K562 (cell line): Measurements from ENCODE around the gene HLF. TPM values are rescaled to one million over a fixed set of nuclear protein-coding genes. Genes with fewer than 3 reads are reported as not detected.

Source experiments
- ATAC-seq: fragments of 200-7000 bp; cut with Tn5 transposase; 3 replicates; pipeline ENCODE4 v1.9.1; 2020; ENCODE audit warnings: moderate library complexity
- BruUV-seq: library from RNA; stranded (reverse); fragments of 400-500 nt; replicated peaks from 2 replicates; lab custom pipeline; 2021; lab: Mats Ljungman, UMichigan
- CTCF ChIA-PET: fragments of 300-600 bp; formaldehyde crosslinking; extraction: SDS; loops from one replicate; lab custom pipeline; 2021; ENCODE audit warnings: low intra/inter-chr PET ratio; lab: Yijun Ruan, JAX
- POLR2A ChIA-PET: fragments of 300-600, 350-650 bp; sonication (Branson Sonifier 250); formaldehyde crosslinking; extraction: SDS; loops from one replicate; lab custom pipeline; 2021; ENCODE audit warnings: antibody characterized with exemption, inconsistent platforms; lab: Yijun Ruan, JAX
- DNase-seq, 4 experiments: peaks; one replicate each; pipeline versions ENCODE4 v3.0.0 to v3.0.0-alpha.2; 2011 to 2018; ENCODE audit warnings: low spot score in 3 of 4, mixed read lengths in 3 of 4; ENCODE audit errors: extremely low read depth in 1 of 4
- FAIRE-seq: peaks from 2 replicates; lab custom pipeline; 2011; peaks lifted over from hg19 to GRCh38; lab: Jason Lieb, UNC
- H2AFZ ChIP-seq: 2 replicates; pipeline ENCODE4 v1.6.0; 2011; ENCODE audit warnings: low read depth, low read length, control low read depth, inconsistent platforms
- H3K27ac ChIP-seq: fragments of 200-600 bp; 3 replicates; pipeline ENCODE4 v1.8.0; 2011; ENCODE audit warnings: low read depth, mild to moderate bottlenecking, control low read depth, inconsistent platforms, low read length, moderate library complexity, mixed read lengths; ENCODE audit errors: extremely low read depth
- H3K27me3 ChIP-seq, 2 experiments: fragments of 300-600 bp in 1 of 2; 2 replicates in 1 of 2; 3 replicates in 1 of 2; pipeline versions ENCODE4 v1.6.0 to v1.8.0; 2011; ENCODE audit warnings: inconsistent platforms in 2 of 2, low read length in 2 of 2, mild to moderate bottlenecking in 1 of 2, mixed read lengths in 1 of 2, moderate library complexity in 1 of 2; ENCODE audit not compliant: control insufficient read depth in 2 of 2, insufficient read depth in 2 of 2
- H3K36me3 ChIP-seq: fragments of 300-600 bp; 3 replicates; pipeline ENCODE4 v1.8.0; 2011; ENCODE audit warnings: mild to moderate bottlenecking, low read length, inconsistent platforms; ENCODE audit not compliant: control insufficient read depth, insufficient read depth
- H3K4me1 ChIP-seq, 2 experiments: fragments of 200-600 bp in 1 of 2; replicated peaks in 1 of 2; 2 replicates in 1 of 2; 3 replicates in 1 of 2; pipeline versions ENCODE4 v1.5.1 to v1.8.0; 2011; ENCODE audit warnings: inconsistent platforms in 2 of 2, low read length in 2 of 2, mild to moderate bottlenecking in 1 of 2, mixed read lengths in 1 of 2, moderate library complexity in 1 of 2; ENCODE audit not compliant: control insufficient read depth in 2 of 2, insufficient read depth in 2 of 2
- H3K4me2 ChIP-seq: 2 replicates; pipeline ENCODE4 v1.6.1; 2011; ENCODE audit warnings: low read length, control low read depth, inconsistent platforms, mixed read lengths; ENCODE audit not compliant: insufficient read depth
- H3K4me3 ChIP-seq: fragments of 200-600 bp; sonication (generic), shearing (Covaris generic); 2 replicates; pipeline ENCODE4 v1.5.1; 2016; ENCODE audit warnings: control low read depth, inconsistent platforms
- H3K79me2 ChIP-seq: fragments of 200-600 bp; 3 replicates; pipeline ENCODE4 v1.8.0; 2011; ENCODE audit warnings: low read length, inconsistent platforms; ENCODE audit not compliant: control insufficient read depth, insufficient read depth
- H3K9ac ChIP-seq, 2 experiments: 2 replicates each; pipeline versions ENCODE4 v1.6.0 to v1.6.1; 2011; ENCODE audit warnings: low read depth in 2 of 2, low read length in 2 of 2, control low read depth in 1 of 2, inconsistent platforms in 1 of 2, mild to moderate bottlenecking in 1 of 2, mixed read lengths in 1 of 2; ENCODE audit not compliant: insufficient read depth in 1 of 2
- H3K9me1 ChIP-seq: one replicate; pipeline ENCODE4 v1.6.0; 2011; ENCODE audit warnings: inconsistent platforms, mild to moderate bottlenecking, low read length, moderate library complexity; ENCODE audit not compliant: control insufficient read depth, insufficient read depth
- H3K9me3 ChIP-seq: replicated peaks from 2 replicates; pipeline ENCODE4 v1.5.1; 2011; ENCODE audit warnings: low read depth, low read length, inconsistent platforms; ENCODE audit not compliant: control insufficient read depth, insufficient read depth
- H4K20me1 ChIP-seq: replicated peaks from 2 replicates; pipeline ENCODE4 v1.6.1; 2011; ENCODE audit warnings: low read length, inconsistent platforms, mixed read lengths; ENCODE audit not compliant: control insufficient read depth, insufficient read depth
- HNRNPUL1 ChIP-seq: fragments of 200-400 bp; formaldehyde crosslinking; IDR thresholded peaks from 2 replicates; pipeline ENCODE4 v1.6.1; 2017; ENCODE audit warnings: low read length
- RBM25 ChIP-seq: fragments of 200-400 bp; formaldehyde crosslinking; IDR thresholded peaks from 2 replicates; pipeline ENCODE4 v1.6.1; 2018; ENCODE audit warnings: low read length, low read depth, moderate library complexity; ENCODE audit not compliant: severe bottlenecking
- SMAD2 ChIP-seq: fragments of 150-350 bp; IDR thresholded peaks from 2 replicates; pipeline ENCODE4 v1.6.1; 2014; ENCODE audit warnings: low read depth, mild to moderate bottlenecking, low read length
- SMARCC2 ChIP-seq: fragments of 450-650 bp; IDR thresholded peaks from 2 replicates; pipeline ENCODE4 v1.6.1; 2017; ENCODE audit warnings: antibody characterized with exemption, moderate library complexity, mild to moderate bottlenecking, low read depth
- SMC3 ChIP-seq: conservative IDR thresholded peaks from 2 replicates; pipeline ENCODE4 v1.6.1; 2011; ENCODE audit warnings: low read depth, low read length, improper control_type of control experiment; ENCODE audit not compliant: insufficient read depth
- ZNF121 ChIP-seq: sonication (generic); formaldehyde crosslinking; conservative IDR thresholded peaks from 2 replicates; pipeline ENCODE4 v1.8.0; 2022; ENCODE audit warnings: missing genetic modification reagents
- ZNF3 ChIP-seq: fragments of 250-450 bp; sonication (Bioruptor Pico); IDR thresholded peaks from 2 replicates; pipeline ENCODE4 v1.5.0; 2021; ENCODE audit warnings: mild to moderate bottlenecking, moderate library complexity
- ZNF316 ChIP-seq: fragments of 450-650 bp; IDR thresholded peaks from 2 replicates; pipeline ENCODE4 v1.6.1; 2016
- ZZZ3 ChIP-seq: fragments of 450-650 bp; IDR thresholded peaks from 2 replicates; pipeline ENCODE4 v1.6.1; 2016; ENCODE audit warnings: antibody characterized with exemption, mild to moderate bottlenecking, moderate library complexity
- WGBS: fragments of 100-300 bp; shearing (Covaris generic); methylation state at CpG from one replicate; pipeline ENCODE4 v1.1.6; 2016; ENCODE audit warnings: low coverage, mixed read lengths; ENCODE audit not compliant: insufficient coverage; ENCODE audit errors: missing lambda C conversion rate; 5-methylcytosine and 5-hydroxymethylcytosine counted together
- in situ Hi-C: fragments of 300-500 bp; cut with MboI; formaldehyde crosslinking; loops from 4 replicates; pipeline ENCODE4 v1.15.0; 2018; ENCODE audit warnings: inconsistent platforms, mixed read lengths
- intact Hi-C: fragments of 100-400 bp; cut with micrococcal nuclease; formaldehyde crosslinking; loops from 2 replicates; pipeline ENCODE4 v1.14.2; 2022
- polyA plus RNA-seq, 8 experiments: library from polyadenylated mRNA; depleted of rRNA in 4 of 8; stranded (reverse) in 5 of 8; unstranded in 3 of 8; fragments of >200 nt; fragmentation: Nextera tagmentation in 2 of 8; fragmentation: Illumina TruSeq in 1 of 8; extraction: Ambion mirVana in 2 of 8; extraction: Trizol in 1 of 8; gene quantifications; 2 replicates each; pipeline versions ENCODE4 v1.2.1 to v1.2.3, GENCODE V29; 2011 to 2014; ENCODE audit warnings: inconsistent platforms in 1 of 8, missing spikeins in 1 of 8
- total RNA-seq, 7 experiments: library from RNA; depleted of rRNA in 6 of 7; stranded (reverse); fragments of >200 nt in 6 of 7; fragmentation: Illumina TruSeq in 2 of 7; extraction: Trizol in 2 of 7; gene quantifications; 2 replicates each; pipeline versions ENCODE4 v1.2.1 to v1.2.3, GENCODE V29; 2011 to 2021; ENCODE audit warnings: low replicate concordance in 1 of 7
- TF ChIP-seq, protein P1 (sequence below): fragments of 450-650 bp; IDR thresholded peaks from 2 replicates; pipeline ENCODE4 v1.7.1; 2018; ENCODE audit warnings: mild to moderate bottlenecking, low read depth; ENCODE audit not compliant: partially characterized antibody
- TF ChIP-seq, protein P2 (sequence below): fragments of 450-650 bp; IDR thresholded peaks from 2 replicates; pipeline ENCODE4 v1.6.1; 2018; ENCODE audit warnings: mild to moderate bottlenecking, low read depth; ENCODE audit not compliant: partially characterized antibody

HLF gene
- total and polyA plus RNA-seq, 9 of the 15 experiments (the other 6 are each of a cell fraction or from before 2014, with no cell fraction given): 0.03 to 0.24 (median 0.09) TPM

DNA sequence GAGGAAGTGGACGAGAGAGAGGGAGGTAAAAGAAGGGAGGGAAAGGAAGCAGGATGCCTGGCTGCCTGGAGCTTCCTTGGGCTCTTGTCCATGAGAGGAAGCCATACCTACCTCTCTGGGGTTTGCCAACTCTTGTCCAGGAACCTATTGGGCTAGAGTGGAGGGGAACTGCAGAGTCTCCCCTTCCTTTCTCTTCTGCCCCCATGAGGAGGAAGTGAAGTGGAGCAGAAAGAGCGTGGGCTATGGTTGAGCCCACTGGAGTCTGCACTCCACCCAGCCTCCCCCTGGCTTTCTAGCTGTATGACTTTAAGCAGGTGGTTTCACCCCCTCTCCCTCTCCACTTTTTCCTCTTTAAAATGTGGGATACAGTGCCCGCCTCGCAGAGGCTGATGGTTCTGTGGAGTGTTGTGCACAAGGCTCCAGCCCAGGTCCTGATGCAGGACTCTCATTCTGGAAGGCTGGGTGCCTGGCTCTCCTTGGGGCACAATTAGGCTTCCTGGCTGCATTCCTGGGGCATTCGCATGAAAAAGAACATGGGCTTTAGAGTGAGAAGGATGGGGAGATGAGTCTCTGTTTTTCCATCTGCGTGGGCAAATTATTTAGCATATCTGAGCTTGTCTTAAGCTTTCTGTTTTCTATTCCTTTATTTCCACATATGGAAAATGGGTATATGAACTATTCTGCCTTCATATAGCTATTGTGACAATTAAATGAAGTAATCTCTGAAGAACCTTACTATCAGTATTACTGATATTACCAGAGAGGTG is 40.7 kb downstream of the HLF start (continued):
- TF ChIP-seq, protein P1, sequence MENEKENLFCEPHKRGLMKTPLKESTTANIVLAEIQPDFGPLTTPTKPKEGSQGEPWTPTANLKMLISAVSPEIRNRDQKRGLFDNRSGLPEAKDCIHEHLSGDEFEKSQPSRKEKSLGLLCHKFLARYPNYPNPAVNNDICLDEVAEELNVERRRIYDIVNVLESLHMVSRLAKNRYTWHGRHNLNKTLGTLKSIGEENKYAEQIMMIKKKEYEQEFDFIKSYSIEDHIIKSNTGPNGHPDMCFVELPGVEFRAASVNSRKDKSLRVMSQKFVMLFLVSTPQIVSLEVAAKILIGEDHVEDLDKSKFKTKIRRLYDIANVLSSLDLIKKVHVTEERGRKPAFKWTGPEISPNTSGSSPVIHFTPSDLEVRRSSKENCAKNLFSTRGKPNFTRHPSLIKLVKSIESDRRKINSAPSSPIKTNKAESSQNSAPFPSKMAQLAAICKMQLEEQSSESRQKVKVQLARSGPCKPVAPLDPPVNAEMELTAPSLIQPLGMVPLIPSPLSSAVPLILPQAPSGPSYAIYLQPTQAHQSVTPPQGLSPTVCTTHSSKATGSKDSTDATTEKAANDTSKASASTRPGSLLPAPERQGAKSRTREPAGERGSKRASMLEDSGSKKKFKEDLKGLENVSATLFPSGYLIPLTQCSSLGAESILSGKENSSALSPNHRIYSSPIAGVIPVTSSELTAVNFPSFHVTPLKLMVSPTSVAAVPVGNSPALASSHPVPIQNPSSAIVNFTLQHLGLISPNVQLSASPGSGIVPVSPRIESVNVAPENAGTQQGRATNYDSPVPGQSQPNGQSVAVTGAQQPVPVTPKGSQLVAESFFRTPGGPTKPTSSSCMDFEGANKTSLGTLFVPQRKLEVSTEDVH: no peak
- TF ChIP-seq, protein P2, sequence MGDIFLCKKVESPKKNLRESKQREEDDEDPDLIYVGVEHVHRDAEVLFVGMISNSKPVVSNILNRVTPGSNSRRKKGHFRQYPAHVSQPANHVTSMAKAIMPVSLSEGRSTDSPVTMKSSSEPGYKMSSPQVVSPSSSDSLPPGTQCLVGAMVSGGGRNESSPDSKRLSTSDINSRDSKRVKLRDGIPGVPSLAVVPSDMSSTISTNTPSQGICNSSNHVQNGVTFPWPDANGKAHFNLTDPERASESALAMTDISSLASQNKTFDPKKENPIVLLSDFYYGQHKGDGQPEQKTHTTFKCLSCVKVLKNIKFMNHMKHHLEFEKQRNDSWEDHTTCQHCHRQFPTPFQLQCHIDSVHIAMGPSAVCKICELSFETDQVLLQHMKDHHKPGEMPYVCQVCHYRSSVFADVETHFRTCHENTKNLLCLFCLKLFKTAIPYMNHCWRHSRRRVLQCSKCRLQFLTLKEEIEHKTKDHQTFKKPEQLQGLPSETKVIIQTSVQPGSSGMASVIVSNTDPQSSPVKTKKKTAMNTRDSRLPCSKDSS: no peak
- TF ChIP-seq SMC3: no peak
- no peak for TF ChIP-seq HNRNPUL1
- no peak for TF ChIP-seq ZNF121 (CRISPR knock-in tag)

DNA sequence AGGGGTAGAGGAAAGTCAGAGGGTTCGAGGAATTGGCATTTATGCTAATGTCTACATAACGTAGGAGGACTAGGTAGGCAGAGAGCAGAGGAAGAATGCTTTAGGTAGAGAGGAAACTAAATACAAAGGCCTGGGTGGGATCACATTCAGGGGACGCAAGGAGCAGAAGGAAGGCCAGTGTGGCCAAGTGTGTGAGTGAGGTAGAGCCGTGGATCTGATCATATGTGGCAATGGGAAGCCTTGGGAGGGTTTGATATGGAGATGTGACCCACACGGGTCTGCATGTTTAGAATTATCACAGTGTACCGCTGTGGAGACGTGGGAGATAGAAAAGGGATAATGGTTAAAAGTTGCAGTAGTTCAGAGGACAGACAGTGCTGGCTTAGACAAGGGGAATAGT is 43.1 kb downstream of the HLF start:
- ChIA-PET POLR2A (no interaction called here), CTCF (no interaction called here)
- Histone ChIP-seq H3K4me1 (peaks cover 4 to 5% of the 10 kb centered on the region in 2 experiments; a peak in 4 of 5 replicates), H3K27me3 (no peaks in the 10 kb centered on the region), H2AFZ (no peak overlapping the region), H3K4me3 (no peak overlapping the region), H3K36me3 (no peaks in the 10 kb centered on the region), H3K9ac (no peak overlapping the region), H3K27ac (no peak overlapping the region), H3K9me1 (no peaks in the 10 kb centered on the region), H3K4me2 (no peak overlapping the region), H3K9me3 (no peaks in the 10 kb centered on the region), H3K79me2 (no peaks in the 10 kb centered on the region), H4K20me1 (no peaks in the 10 kb centered on the region)
- in situ Hi-C loops (no loop called here), intact Hi-C loops (no loop called here)
- BruUV-seq: no TSS peak
- TF ChIP-seq ZNF316: no peak
- no peak for TF ChIP-seq SMARCC2
- TF ChIP-seq SMAD2: no peak
- TF ChIP-seq ZZZ3: no peak
- no peak for TF ChIP-seq ZNF3 (CRISPR knock-in tag)
- no peak for TF ChIP-seq RBM25
- ATAC-seq (no peak), DNase-seq (no peak), FAIRE-seq (no peak)
- WGBS: 30% methylated on average over 7 of the region's 7 CpGs
